SJCRH30 (cell line): ENCODE results near the gene UQCR11. TPM values are rescaled to one million over a fixed set of nuclear protein-coding genes. Genes with fewer than 3 reads are reported as not detected.

Experiments
- DNase-seq, 2 experiments: peaks; one replicate each; pipeline ENCODE4 v3.0.0-alpha.2; 2015 to 2020
- H3K27ac ChIP-seq: fragments of 250-450 bp; sonication (Bioruptor Pico); 2 replicates; pipeline ENCODE4 v1.5.1; 2020; ENCODE audit warnings: mild to moderate bottlenecking, moderate library complexity
- H3K27me3 ChIP-seq: fragments of 250-450 bp; sonication (Bioruptor Pico); 2 replicates; pipeline ENCODE4 v1.5.1; 2020; ENCODE audit warnings: mild to moderate bottlenecking, moderate library complexity
- H3K36me3 ChIP-seq: fragments of 250-450 bp; sonication (Bioruptor Pico); 2 replicates; pipeline ENCODE4 v1.5.1; 2020; ENCODE audit warnings: mild to moderate bottlenecking, moderate library complexity
- H3K4me1 ChIP-seq: fragments of 250-450 bp; sonication (Bioruptor Pico); 2 replicates; pipeline ENCODE4 v1.5.1; 2020; ENCODE audit warnings: mild to moderate bottlenecking, moderate library complexity
- H3K4me3 ChIP-seq: fragments of 250-450 bp; sonication (Bioruptor Pico); 2 replicates; pipeline ENCODE4 v1.5.1; 2020; ENCODE audit warnings: mild to moderate bottlenecking, moderate library complexity
- H3K9me3 ChIP-seq: fragments of 250-450 bp; sonication (Bioruptor Pico); replicated peaks from 2 replicates; pipeline ENCODE4 v1.5.1; 2020; ENCODE audit warnings: mild to moderate bottlenecking, moderate library complexity
- total RNA-seq: library from RNA; depleted of rRNA; stranded (reverse); fragments of >200 nt; shearing (Covaris generic); gene quantifications from 2 replicates; pipeline ENCODE4 v1.2.3, GENCODE V29; 2014

Gene UQCR11
- total RNA-seq, 1 experiment from 2014 or later, result 95.0 TPM

- no peak overlapping the region for H3K4me3 ChIP-seq
- no peaks in the 10 kb centered on the region for H3K9me3 ChIP-seq
- peaks cover 50% of the 10 kb centered on the region for H3K36me3 ChIP-seq
- no peaks in the 10 kb centered on the region for H3K4me1 ChIP-seq
- DNase-seq, result no peak
- no peak overlapping the region for H3K27ac ChIP-seq
- no peaks in the 10 kb centered on the region for H3K27me3 ChIP-seq
Observed at GRCh38 chr19:1613808-1614570, 8.7 kb upstream of the UQCR11 start.

- no peaks in the 10 kb centered on the region for H3K4me1 ChIP-seq
- DNase-seq, result no peak
- H3K4me3 ChIP-seq, result no peak overlapping the region
- H3K27ac ChIP-seq, result no peak overlapping the region
- H3K36me3 ChIP-seq, result peaks cover 44% of the 10 kb centered on the region
- H3K27me3 ChIP-seq, result no peaks in the 10 kb centered on the region
- H3K9me3 ChIP-seq, result no peaks in the 10 kb centered on the region
Observed at GRCh38 chr19:1613146-1613545, 7.9 kb upstream of the UQCR11 start.

- no peaks in the 10 kb centered on the region for H3K4me1 ChIP-seq
- no peaks in the 10 kb centered on the region for H3K27me3 ChIP-seq
- H3K27ac ChIP-seq, result no peak overlapping the region
- no peaks in the 10 kb centered on the region for H3K9me3 ChIP-seq
- H3K36me3 ChIP-seq, result peaks cover 37% of the 10 kb centered on the region
- no peak overlapping the region for H3K4me3 ChIP-seq
- DNase-seq, result no peak
Observed at GRCh38 chr19:1612114-1613086, 7.1 kb upstream of the UQCR11 start.

- no peaks in the 10 kb centered on the region for H3K4me1 ChIP-seq
- H3K36me3 ChIP-seq, result peaks cover 30% of the 10 kb centered on the region
- H3K27me3 ChIP-seq, result no peaks in the 10 kb centered on the region
- no peak for DNase-seq
- H3K4me3 ChIP-seq, result no peak overlapping the region
- no peak overlapping the region for H3K27ac ChIP-seq
- H3K9me3 ChIP-seq, result no peaks in the 10 kb centered on the region
Observed at GRCh38 chr19:1611353-1611752, 6.1 kb upstream of the UQCR11 start.

- Histone ChIP-seq H3K9me3 (no peaks in the 10 kb centered on the region), H3K4me3 (no peak overlapping the region), H3K27me3 (no peaks in the 10 kb centered on the region), H3K4me1 (no peaks in the 10 kb centered on the region; the same call in 1 of the 2 replicates), H3K27ac (no peak overlapping the region), H3K36me3 (peaks cover 22% of the 10 kb centered on the region)
- DNase-seq, result no peak
Observed at GRCh38 chr19:1610579-1610978, 5.3 kb upstream of the UQCR11 start.

- no peaks in the 10 kb centered on the region for H3K27me3 ChIP-seq
- DNase-seq, result no peak
- H3K4me3 ChIP-seq, result no peak overlapping the region
- H3K27ac ChIP-seq, result no peak overlapping the region
- H3K36me3 ChIP-seq, result peaks cover 15% of the 10 kb centered on the region
- no peaks in the 10 kb centered on the region for H3K9me3 ChIP-seq
- H3K4me1 ChIP-seq, result no peaks in the 10 kb centered on the region; the same call in 1 of the 2 replicates
Observed at GRCh38 chr19:1609680-1610474, 4.6 kb upstream of the UQCR11 start.

- Histone ChIP-seq H3K4me1 (no peaks in the 10 kb centered on the region; the same call in 1 of the 2 replicates), H3K9me3 (no peaks in the 10 kb centered on the region), H3K36me3 (peaks cover 10% of the 10 kb centered on the region), H3K4me3 (no peak overlapping the region), H3K27me3 (no peaks in the 10 kb centered on the region), H3K27ac (no peak overlapping the region)
- no peak for DNase-seq
Observed at GRCh38 chr19:1609103-1609396, 3.8 kb upstream of the UQCR11 start.

GRCh38 chr19:1608359-1609102, 3.3 kb upstream of the UQCR11 start:
- Histone ChIP-seq H3K27me3 (no peaks in the 10 kb centered on the region), H3K4me1 (no peaks in the 10 kb centered on the region; the same call in 1 of the 2 replicates), H3K9me3 (no peaks in the 10 kb centered on the region), H3K27ac (no peak overlapping the region), H3K36me3 (peaks cover 5% of the 10 kb centered on the region), H3K4me3 (no peak overlapping the region)
- DNase-seq, result no peak

- peak overlapping the region; percentile 97 for H3K4me3 ChIP-seq
- no peaks in the 10 kb centered on the region for H3K9me3 ChIP-seq
- no peak overlapping the region for H3K27ac ChIP-seq
- H3K4me1 ChIP-seq, result no peaks in the 10 kb centered on the region; the same call in 1 of the 2 replicates
- H3K36me3 ChIP-seq, result no peaks in the 10 kb centered on the region; the same call in 1 of the 2 replicates
- DNase-seq, result no peak
- H3K27me3 ChIP-seq, result no peaks in the 10 kb centered on the region
Observed at GRCh38 chr19:1606138-1606651, 933 bp upstream of the UQCR11 start.

- no peak overlapping the region for H3K4me3 ChIP-seq
- no peaks in the 10 kb centered on the region; the same call in 1 of the 2 replicates for H3K4me1 ChIP-seq
- H3K36me3 ChIP-seq, result peaks cover 2% of the 10 kb centered on the region; the same call in 1 of the 2 replicates
- H3K27me3 ChIP-seq, result no peaks in the 10 kb centered on the region
- H3K27ac ChIP-seq, result no peak overlapping the region
- no peaks in the 10 kb centered on the region for H3K9me3 ChIP-seq
- no peak for DNase-seq
Observed at GRCh38 chr19:1602091-1602707, 3.1 kb downstream of the UQCR11 start.

GRCh38 chr19:1601613-1602064, 3.6 kb downstream of the UQCR11 start:
- Histone ChIP-seq H3K36me3 (peaks cover 2% of the 10 kb centered on the region; the same call in 1 of the 2 replicates), H3K27ac (no peak overlapping the region)

GRCh38 chr19:1599460-1599846, 5.8 kb downstream of the UQCR11 start:
- Histone ChIP-seq H3K4me1 (no peaks in the 10 kb centered on the region), H3K4me3 (no peak overlapping the region), H3K9me3 (no peaks in the 10 kb centered on the region), H3K27me3 (no peaks in the 10 kb centered on the region), H3K27ac (no peak overlapping the region), H3K36me3 (peaks cover 2% of the 10 kb centered on the region; the same call in 1 of the 2 replicates)
- no peak for DNase-seq

More at GRCh38 chr19:1601613-1602064, 3.6 kb downstream of the UQCR11 start:
- Histone ChIP-seq H3K4me1 (no peaks in the 10 kb centered on the region; the same call in 1 of the 2 replicates), H3K27me3 (no peaks in the 10 kb centered on the region), H3K4me3 (no peak overlapping the region), H3K9me3 (no peaks in the 10 kb centered on the region)
- DNase-seq, result no peak

GRCh38 chr19:1598777-1599459, 6.3 kb downstream of the UQCR11 start:
- Histone ChIP-seq H3K27ac (no peak overlapping the region), H3K9me3 (no peaks in the 10 kb centered on the region), H3K36me3 (peaks cover 2% of the 10 kb centered on the region; the same call in 1 of the 2 replicates), H3K27me3 (no peaks in the 10 kb centered on the region), H3K4me1 (no peaks in the 10 kb centered on the region), H3K4me3 (no peak overlapping the region)
- no peak for DNase-seq
